CD4-positive, alpha-beta T cell treated with Interferon gamma for 1 hour (primary cell): ENCODE results near the gene PSAP.
"Not testable (repeated sequence)": the region's sequence is repeated elsewhere in the genome, so short reads cannot be mapped to it uniquely, and the experiment has no call there.

Experiments
- DNase-seq: peaks from one replicate; pipeline ENCODE4 v3.0.0-alpha.2; 2020

Gene PSAP

GRCh38 chr10:71873582-71874211 lies 22.6 kb upstream of the PSAP start:
- no peak for DNase-seq

- not testable (repeated sequence) for DNase-seq
Observed at GRCh38 chr10:71869601-71870000, 18.6 kb upstream of the PSAP start.

GRCh38 chr10:71868192-71868697 lies 17.2 kb upstream of the PSAP start:
- peak; percentile 70 for DNase-seq

GRCh38 chr10:71865561-71866041 lies 14.6 kb upstream of the PSAP start:
- DNase-seq, result no peak

- DNase-seq, result peak; percentile 10
Observed at GRCh38 chr10:71864911-71865361, 13.9 kb upstream of the PSAP start.

- DNase-seq, result no peak
Observed at GRCh38 chr10:71863203-71863602, 12.2 kb upstream of the PSAP start.

- DNase-seq, result peak; percentile 75
Observed at GRCh38 chr10:71860243-71861029, 9.4 kb upstream of the PSAP start.

- peak; percentile 17 for DNase-seq
Observed at GRCh38 chr10:71857934-71858890, 7.2 kb upstream of the PSAP start.

GRCh38 chr10:71856619-71857018 lies 5.6 kb upstream of the PSAP start:
- no peak for DNase-seq

GRCh38 chr10:71854031-71854430 lies 3.0 kb upstream of the PSAP start:
- no peak for DNase-seq

GRCh38 chr10:71852355-71852937 lies 1.4 kb upstream of the PSAP start:
- DNase-seq, result peak; percentile 45

GRCh38 chr10:71851465-71852095 lies 529 bp upstream of the PSAP start:
- DNase-seq, result peak; percentile 14

GRCh38 chr10:71850021-71850742 lies 869 bp downstream of the PSAP start:
- DNase-seq, result no peak

- DNase-seq, result no peak
Observed at GRCh38 chr10:71849461-71849908, 1.6 kb downstream of the PSAP start.

GRCh38 chr10:71848325-71849275 lies 2.5 kb downstream of the PSAP start:
- DNase-seq, result no peak

GRCh38 chr10:71847418-71847817 lies 3.6 kb downstream of the PSAP start:
- DNase-seq, result no peak

GRCh38 chr10:71846816-71847215 lies 4.2 kb downstream of the PSAP start:
- DNase-seq, result no peak

GRCh38 chr10:71845410-71846405 lies 5.3 kb downstream of the PSAP start:
- DNase-seq, result no peak

GRCh38 chr10:71844695-71845094 lies 6.4 kb downstream of the PSAP start:
- DNase-seq, result no peak
